HepG2 (cell line): Measurements from ENCODE around the gene SLC2A2. TPM values are rescaled to one million over a fixed set of nuclear protein-coding genes. Genes with fewer than 3 reads are reported as not detected.
A peak's percentile ranks its signal among the peaks of the same experiment; 100 is the strongest.

Source experiments
- GATAD1 ChIP-seq: IDR thresholded peaks from 2 replicates; pipeline ENCODE4 v1.6.1; 2016; ENCODE audit warnings: missing genetic modification reagents, missing compliant biosample characterization
- GFI1 ChIP-seq: sonication (generic); formaldehyde crosslinking; IDR thresholded peaks from 2 replicates; pipeline ENCODE4 v1.5.0; 2020; ENCODE audit warnings: missing genetic modification reagents, mild to moderate bottlenecking, borderline replicate concordance
- HNRNPL ChIP-seq: fragments of 200-400 bp; formaldehyde crosslinking; IDR thresholded peaks from 2 replicates; pipeline ENCODE4 v1.6.1; 2017; ENCODE audit warnings: mild to moderate bottlenecking, low read depth, low read length
- HOXA3 ChIP-seq: sonication (generic); formaldehyde crosslinking; IDR thresholded peaks from 2 replicates; pipeline ENCODE4 v1.5.0; 2020; ENCODE audit warnings: missing genetic modification reagents
- MZF1 ChIP-seq: sonication (generic); formaldehyde crosslinking; IDR thresholded peaks from 2 replicates; pipeline ENCODE4 v1.8.1; 2023; ENCODE audit warnings: mild to moderate bottlenecking, missing genetic modification reagents, borderline replicate concordance
- RARA ChIP-seq: IDR thresholded peaks from 2 replicates; pipeline ENCODE4 v1.6.1; 2016; ENCODE audit warnings: missing genetic modification reagents, missing compliant biosample characterization
- REXO4 ChIP-seq: sonication (generic); formaldehyde crosslinking; IDR thresholded peaks from 2 replicates; pipeline ENCODE4 v1.8.0; 2022; ENCODE audit warnings: missing genetic modification reagents, mild to moderate bottlenecking, borderline replicate concordance
- RFXANK ChIP-seq: IDR thresholded peaks from 2 replicates; pipeline ENCODE4 v1.6.1; 2016
- SALL1 ChIP-seq: sonication (generic); formaldehyde crosslinking; IDR thresholded peaks from 2 replicates; pipeline ENCODE4 v1.8.0; 2022; ENCODE audit warnings: mild to moderate bottlenecking, missing genetic modification reagents
- SIN3B ChIP-seq: fragments of 150-350 bp; IDR thresholded peaks from 2 replicates; pipeline ENCODE4 v1.6.1; 2014; ENCODE audit warnings: low read length
- SMARCE1 ChIP-seq: fragments of 450-650 bp; IDR thresholded peaks from 2 replicates; pipeline ENCODE4 v1.6.1; 2017; ENCODE audit warnings: borderline replicate concordance
- TARDBP ChIP-seq: sonication (generic); formaldehyde crosslinking; IDR thresholded peaks from 2 replicates; pipeline ENCODE4 v1.8.0; 2022; ENCODE audit warnings: mild to moderate bottlenecking, missing genetic modification reagents
- TCF7L2 ChIP-seq: IDR thresholded peaks from 2 replicates; pipeline ENCODE4 v1.6.1; 2011; ENCODE audit warnings: mild to moderate bottlenecking, low read depth, low read length, moderate library complexity
- U2AF1 ChIP-seq: fragments of 200-400 bp; formaldehyde crosslinking; optimal IDR thresholded peaks from 2 replicates; pipeline ENCODE3; 2017; ENCODE audit warnings: mild to moderate bottlenecking, low read depth, low read length
- ZFYVE20 ChIP-seq: sonication (generic); formaldehyde crosslinking; IDR thresholded peaks from 2 replicates; pipeline ENCODE4 v1.8.0; 2023; ENCODE audit warnings: low read depth, mild to moderate bottlenecking, moderate library complexity, missing genetic modification reagents, borderline replicate concordance
- ZMYM3 ChIP-seq: sonication (generic); formaldehyde crosslinking; IDR thresholded peaks from 2 replicates; pipeline ENCODE4 v1.5.1; 2020; ENCODE audit warnings: mild to moderate bottlenecking, missing genetic modification reagents
- ZNF124 ChIP-seq: sonication (generic); formaldehyde crosslinking; IDR thresholded peaks from 2 replicates; pipeline ENCODE4 v1.4.0; 2020; ENCODE audit warnings: missing genetic modification reagents
- ZNF432 ChIP-seq: sonication (generic); formaldehyde crosslinking; IDR thresholded peaks from 2 replicates; pipeline ENCODE4 v1.5.0; 2020; ENCODE audit warnings: missing genetic modification reagents, mild to moderate bottlenecking, borderline replicate concordance
- ZNF468 ChIP-seq: sonication (generic); formaldehyde crosslinking; IDR thresholded peaks from 2 replicates; pipeline ENCODE4 v1.8.0; 2022; ENCODE audit warnings: mild to moderate bottlenecking, moderate library complexity, missing genetic modification reagents
- ZNF761 ChIP-seq: sonication (generic); formaldehyde crosslinking; conservative IDR thresholded peaks from 2 replicates; pipeline ENCODE4 v1.4.0; 2020; ENCODE audit warnings: mild to moderate bottlenecking, missing genetic modification reagents
- ZNF776 ChIP-seq: sonication (generic); formaldehyde crosslinking; IDR thresholded peaks from 2 replicates; pipeline ENCODE4 v1.4.0; 2020; ENCODE audit warnings: mild to moderate bottlenecking, missing genetic modification reagents
- polyA plus RNA-seq, 8 experiments: library from polyadenylated mRNA; depleted of rRNA in 3 of 8; stranded (reverse) in 7 of 8; unstranded in 1 of 8; fragments of >200 nt; fragmentation: Illumina TruSeq in 4 of 8; extraction: Trizol in 4 of 8; gene quantifications; 2 replicates each; pipeline versions ENCODE4 v1.2.1 to v1.2.3, GENCODE V29; 2011 to 2016; ENCODE audit warnings: low read depth in 4 of 8, missing spikeins in 1 of 8, mixed read lengths in 1 of 8; ENCODE audit not compliant: insufficient read depth in 1 of 8
- total RNA-seq, 5 experiments: library from RNA; depleted of rRNA; stranded (reverse); fragments of >200 nt; fragmentation: Illumina TruSeq; extraction: Trizol; gene quantifications; 2 replicates each; pipeline ENCODE4 v1.2.3, GENCODE V29; 2016; ENCODE audit warnings: low read depth in 1 of 5
- TF ChIP-seq, protein P1 (sequence below): sonication (generic); formaldehyde crosslinking; IDR thresholded peaks from 2 replicates; pipeline ENCODE4 v1.5.1; 2020; ENCODE audit warnings: mild to moderate bottlenecking, missing genetic modification reagents, moderate library complexity
- TF ChIP-seq, protein P2 (sequence below): sonication (generic); formaldehyde crosslinking; IDR thresholded peaks from 2 replicates; pipeline ENCODE4 v1.4.0; 2020; ENCODE audit warnings: low read depth, missing genetic modification reagents
- TF ChIP-seq, protein P3 (sequence below): sonication (generic); formaldehyde crosslinking; IDR thresholded peaks from 2 replicates; pipeline ENCODE4 v1.4.0; 2020; ENCODE audit warnings: low read depth, mild to moderate bottlenecking, missing genetic modification reagents
- TF ChIP-seq, protein P4 (sequence below): sonication (generic); formaldehyde crosslinking; IDR thresholded peaks from 2 replicates; pipeline ENCODE4 v1.8.1; 2023; ENCODE audit warnings: mild to moderate bottlenecking, missing genetic modification reagents, borderline replicate concordance

Gene SLC2A2
- total and polyA plus RNA-seq, 2 of the 13 experiments (the other 11 are each of a cell fraction or from before 2014, with no cell fraction given): 19.5 to 23.2 TPM

DNA sequence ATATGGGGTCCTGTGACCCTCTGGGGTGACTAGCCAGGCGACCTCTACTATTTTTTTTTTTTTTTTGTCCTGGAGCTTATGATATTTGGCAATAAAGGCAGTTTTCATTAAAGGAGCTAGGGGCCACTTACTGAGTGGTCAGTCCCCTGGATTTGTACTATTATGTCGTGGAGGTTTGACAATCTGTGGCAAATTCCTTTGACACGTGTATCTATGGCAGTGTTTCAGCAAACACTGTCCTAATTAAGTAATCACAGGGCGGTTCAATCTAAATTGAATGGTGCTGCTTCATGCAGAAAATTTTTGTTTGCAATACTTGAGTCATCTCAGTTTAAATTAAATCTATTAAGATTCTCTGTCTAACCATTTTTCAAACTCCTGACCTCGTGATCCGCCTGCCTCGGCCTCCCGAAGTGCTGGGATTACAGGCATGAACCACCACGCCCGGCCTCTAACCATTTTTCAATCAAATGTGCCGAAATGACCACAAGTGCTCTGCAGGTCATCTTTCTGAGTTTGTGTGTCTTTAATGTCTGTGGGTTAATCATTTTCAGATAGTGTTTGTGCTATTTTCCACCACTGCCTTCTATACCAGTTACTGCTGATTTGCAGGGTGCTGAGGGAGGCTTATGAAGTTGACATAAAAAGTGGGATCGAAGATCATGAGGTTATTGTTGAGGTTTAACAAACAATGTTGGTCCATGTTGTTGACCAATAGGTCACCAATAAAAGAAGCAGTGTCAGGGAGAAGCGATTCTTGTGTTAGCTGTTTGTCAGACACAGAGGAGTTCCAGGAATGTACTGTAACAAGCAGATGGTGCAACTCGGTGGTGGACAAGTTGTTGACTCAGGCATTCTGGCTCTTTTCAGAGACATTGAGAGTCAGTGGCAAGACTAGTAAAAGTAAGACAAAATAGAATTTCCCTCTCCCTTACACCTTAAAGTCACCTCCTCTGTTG, 18.6 kb upstream of the SLC2A2 start (continued):
- TF ChIP-seq ZNF468 (no peak), TCF7L2 (peak; percentile 26; the same call in 1 of the 2 replicates), ZMYM3 (peak; percentile 79), U2AF1 (no peak), SMARCE1 (no peak), SIN3B (no peak), HNRNPL (no peak), GATAD1 (CRISPR knock-in tag) (peak; percentile 68), ZFYVE20 (CRISPR knock-in tag) (no peak), RFXANK (CRISPR knock-in tag) (peak; percentile 63; the same call in 1 of the 2 replicates), ZNF761 (peak; percentile 9; the same call in 1 of the 2 replicates), SALL1 (CRISPR knock-in tag) (peak; percentile 99), RARA (CRISPR knock-in tag) (peak; percentile 98), TARDBP (CRISPR knock-in tag) (peak; percentile 88), ZNF124 (peak; percentile 85), HOXA3 (CRISPR knock-in tag) (peak; percentile 79; the same call in 1 of the 2 replicates), GFI1 (CRISPR knock-in tag) (peak; percentile 94), MZF1 (CRISPR knock-in tag) (no peak), ZNF776 (CRISPR knock-in tag) (no peak), ZNF432 (CRISPR knock-in tag) (no peak), REXO4 (CRISPR knock-in tag) (no peak)
- TF ChIP-seq, protein P1, sequence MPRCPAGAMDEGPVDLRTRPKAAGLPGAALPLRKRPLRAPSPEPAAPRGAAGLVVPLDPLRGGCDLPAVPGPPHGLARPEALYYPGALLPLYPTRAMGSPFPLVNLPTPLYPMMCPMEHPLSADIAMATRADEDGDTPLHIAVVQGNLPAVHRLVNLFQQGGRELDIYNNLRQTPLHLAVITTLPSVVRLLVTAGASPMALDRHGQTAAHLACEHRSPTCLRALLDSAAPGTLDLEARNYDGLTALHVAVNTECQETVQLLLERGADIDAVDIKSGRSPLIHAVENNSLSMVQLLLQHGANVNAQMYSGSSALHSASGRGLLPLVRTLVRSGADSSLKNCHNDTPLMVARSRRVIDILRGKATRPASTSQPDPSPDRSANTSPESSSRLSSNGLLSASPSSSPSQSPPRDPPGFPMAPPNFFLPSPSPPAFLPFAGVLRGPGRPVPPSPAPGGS (CRISPR knock-in tag): 0 out of 2 replicates have a peak, but pooled peaks have one; percentile 46
- TF ChIP-seq, protein P2, sequence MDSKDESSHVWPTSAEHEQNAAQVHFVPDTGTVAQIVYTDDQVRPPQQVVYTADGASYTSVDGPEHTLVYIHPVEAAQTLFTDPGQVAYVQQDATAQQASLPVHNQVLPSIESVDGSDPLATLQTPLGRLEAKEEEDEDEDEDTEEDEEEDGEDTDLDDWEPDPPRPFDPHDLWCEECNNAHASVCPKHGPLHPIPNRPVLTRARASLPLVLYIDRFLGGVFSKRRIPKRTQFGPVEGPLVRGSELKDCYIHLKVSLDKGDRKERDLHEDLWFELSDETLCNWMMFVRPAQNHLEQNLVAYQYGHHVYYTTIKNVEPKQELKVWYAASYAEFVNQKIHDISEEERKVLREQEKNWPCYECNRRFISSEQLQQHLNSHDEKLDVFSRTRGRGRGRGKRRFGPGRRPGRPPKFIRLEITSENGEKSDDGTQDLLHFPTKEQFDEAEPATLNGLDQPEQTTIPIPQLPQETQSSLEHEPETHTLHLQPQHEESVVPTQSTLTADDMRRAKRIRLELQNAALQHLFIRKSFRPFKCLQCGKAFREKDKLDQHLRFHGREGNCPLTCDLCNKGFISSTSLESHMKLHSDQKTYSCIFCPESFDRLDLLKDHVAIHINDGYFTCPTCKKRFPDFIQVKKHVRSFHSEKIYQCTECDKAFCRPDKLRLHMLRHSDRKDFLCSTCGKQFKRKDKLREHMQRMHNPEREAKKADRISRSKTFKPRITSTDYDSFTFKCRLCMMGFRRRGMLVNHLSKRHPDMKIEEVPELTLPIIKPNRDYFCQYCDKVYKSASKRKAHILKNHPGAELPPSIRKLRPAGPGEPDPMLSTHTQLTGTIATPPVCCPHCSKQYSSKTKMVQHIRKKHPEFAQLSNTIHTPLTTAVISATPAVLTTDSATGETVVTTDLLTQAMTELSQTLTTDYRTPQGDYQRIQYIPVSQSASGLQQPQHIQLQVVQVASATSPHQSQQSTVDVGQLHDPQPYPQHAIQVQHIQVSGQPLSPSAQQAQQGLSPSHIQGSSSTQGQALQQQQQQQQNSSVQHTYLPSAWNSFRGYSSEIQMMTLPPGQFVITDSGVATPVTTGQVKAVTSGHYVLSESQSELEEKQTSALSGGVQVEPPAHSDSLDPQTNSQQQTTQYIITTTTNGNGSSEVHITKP: peak; percentile 79
- TF ChIP-seq, protein P3, sequence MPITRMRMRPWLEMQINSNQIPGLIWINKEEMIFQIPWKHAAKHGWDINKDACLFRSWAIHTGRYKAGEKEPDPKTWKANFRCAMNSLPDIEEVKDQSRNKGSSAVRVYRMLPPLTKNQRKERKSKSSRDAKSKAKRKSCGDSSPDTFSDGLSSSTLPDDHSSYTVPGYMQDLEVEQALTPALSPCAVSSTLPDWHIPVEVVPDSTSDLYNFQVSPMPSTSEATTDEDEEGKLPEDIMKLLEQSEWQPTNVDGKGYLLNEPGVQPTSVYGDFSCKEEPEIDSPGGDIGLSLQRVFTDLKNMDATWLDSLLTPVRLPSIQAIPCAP (CRISPR knock-in tag): no peak
- TF ChIP-seq, protein P4, sequence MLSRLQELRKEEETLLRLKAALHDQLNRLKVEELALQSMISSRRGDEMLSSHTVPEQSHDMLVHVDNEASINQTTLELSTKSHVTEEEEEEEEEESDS (CRISPR knock-in tag): no peak
